Central memory CD8-positive, alpha-beta T cell (primary cell): ENCODE measurements around the gene TMPRSS9.

Source experiments
- ATAC-seq: fragments of 150-1000 bp; cut with Tn5 transposase; replicated peaks from 2 replicates; pipeline ENCODE4 v1.10.0; 2022; ENCODE audit warnings: mild to moderate bottlenecking, moderate FRiP score, moderate number of reproducible peaks; ENCODE audit not compliant: poor library complexity, severe bottlenecking; ENCODE audit errors: extremely low read depth
- DNase-seq, 2 donors: peaks; one replicate each; pipeline ENCODE4 v3.0.0; 2021; ENCODE audit warnings: low spot score in 2 of 2
- H3K27ac Mint-ChIP-seq: one replicate; pipeline ENCODE4 v1.8.0; 2022; ENCODE audit warnings: low read depth, mild to moderate bottlenecking, moderate library complexity, mixed read lengths
- H3K27me3 Mint-ChIP-seq: one replicate; pipeline ENCODE4 v1.8.0; 2022; ENCODE audit warnings: mixed read lengths
- H3K36me3 Mint-ChIP-seq: one replicate; pipeline ENCODE4 v1.8.0; 2022; ENCODE audit warnings: mild to moderate bottlenecking, moderate library complexity, mixed read lengths; ENCODE audit not compliant: insufficient read depth
- H3K4me1 Mint-ChIP-seq: one replicate; pipeline ENCODE4 v1.8.0; 2022; ENCODE audit warnings: mixed read lengths
- H3K4me3 Mint-ChIP-seq: one replicate; pipeline ENCODE4 v1.8.0; 2022; ENCODE audit warnings: mild to moderate bottlenecking, moderate library complexity, mixed read lengths
- H3K9me3 Mint-ChIP-seq: one replicate; pipeline ENCODE4 v1.8.0; 2022; ENCODE audit warnings: mixed read lengths

TMPRSS9 gene

GRCh38 chr19:2332341-2333026 is 27.6 kb upstream of the TMPRSS9 start:
- peak overlapping the region; percentile 20 for H3K27ac Mint-ChIP-seq
- peak overlapping the region; percentile 32 for H3K4me3 Mint-ChIP-seq
- peaks cover 19% of the 10 kb centered on the region for H3K36me3 Mint-ChIP-seq
- DNase-seq: no peak
- ATAC-seq: no peak
- no peaks in the 10 kb centered on the region for H3K9me3 Mint-ChIP-seq
- H3K4me1 Mint-ChIP-seq: peaks cover 36% of the 10 kb centered on the region
- H3K27me3 Mint-ChIP-seq: no peaks in the 10 kb centered on the region

GRCh38 chr19:2333027-2333806 is 26.8 kb upstream of the TMPRSS9 start:
- peak overlapping the region; percentile 46 for H3K27ac Mint-ChIP-seq
- peaks cover 35% of the 10 kb centered on the region for H3K4me1 Mint-ChIP-seq
- ATAC-seq (no peak), DNase-seq (no peak)
- no peak overlapping the region for H3K4me3 Mint-ChIP-seq
- peaks cover 12% of the 10 kb centered on the region for H3K36me3 Mint-ChIP-seq
- no peaks in the 10 kb centered on the region for H3K27me3 Mint-ChIP-seq
- no peaks in the 10 kb centered on the region for H3K9me3 Mint-ChIP-seq

GRCh38 chr19:2333807-2334211 is 26.3 kb upstream of the TMPRSS9 start:
- H3K27me3 Mint-ChIP-seq: no peaks in the 10 kb centered on the region
- ATAC-seq (no peak), DNase-seq (no peak)
- H3K9me3 Mint-ChIP-seq: no peaks in the 10 kb centered on the region
- peaks cover 32% of the 10 kb centered on the region for H3K4me1 Mint-ChIP-seq
- peaks cover 8% of the 10 kb centered on the region for H3K36me3 Mint-ChIP-seq
- H3K27ac Mint-ChIP-seq: peak overlapping the region; percentile 46
- no peak overlapping the region for H3K4me3 Mint-ChIP-seq

- DNase-seq (no peak), ATAC-seq (no peak)
- H3K36me3 Mint-ChIP-seq: peaks cover 2% of the 10 kb centered on the region
- no peaks in the 10 kb centered on the region for H3K9me3 Mint-ChIP-seq
- no peak overlapping the region for H3K4me3 Mint-ChIP-seq
- no peaks in the 10 kb centered on the region for H3K27me3 Mint-ChIP-seq
- H3K4me1 Mint-ChIP-seq: peaks cover 26% of the 10 kb centered on the region
- H3K27ac Mint-ChIP-seq: no peak overlapping the region
These were observed 25.6 kb upstream of the TMPRSS9 start for GRCh38 chr19:2334426-2334825.

- peaks cover 3% of the 10 kb centered on the region for H3K36me3 Mint-ChIP-seq
- H3K27ac Mint-ChIP-seq: peak overlapping the region; percentile 0
- no peaks in the 10 kb centered on the region for H3K9me3 Mint-ChIP-seq
- DNase-seq: no peak
- no peak for ATAC-seq
- H3K4me3 Mint-ChIP-seq: no peak overlapping the region
- H3K4me1 Mint-ChIP-seq: peaks cover 18% of the 10 kb centered on the region
- no peaks in the 10 kb centered on the region for H3K27me3 Mint-ChIP-seq
These were observed 24.8 kb upstream of the TMPRSS9 start for GRCh38 chr19:2334986-2335846.

- Mint-ChIP-seq H3K9me3 (no peaks in the 10 kb centered on the region), H3K27me3 (no peaks in the 10 kb centered on the region), H3K4me3 (no peak overlapping the region), H3K4me1 (peaks cover 14% of the 10 kb centered on the region), H3K27ac (peak overlapping the region; percentile 0), H3K36me3 (peaks cover 2% of the 10 kb centered on the region)
- ATAC-seq: no peak
- DNase-seq: no peak
These were observed 24.2 kb upstream of the TMPRSS9 start for GRCh38 chr19:2335848-2336247.

GRCh38 chr19:2336528-2337328 is 23.3 kb upstream of the TMPRSS9 start:
- H3K9me3 Mint-ChIP-seq: no peaks in the 10 kb centered on the region
- H3K27me3 Mint-ChIP-seq: no peaks in the 10 kb centered on the region
- no peak overlapping the region for H3K4me3 Mint-ChIP-seq
- no peak for DNase-seq
- peaks cover 14% of the 10 kb centered on the region for H3K4me1 Mint-ChIP-seq
- peaks cover 2% of the 10 kb centered on the region for H3K36me3 Mint-ChIP-seq
- no peak for ATAC-seq
- H3K27ac Mint-ChIP-seq: no peak overlapping the region

- no peak for DNase-seq
- Mint-ChIP-seq H3K4me1 (peaks cover 14% of the 10 kb centered on the region), H3K36me3 (peaks cover 2% of the 10 kb centered on the region), H3K4me3 (no peak overlapping the region), H3K9me3 (no peaks in the 10 kb centered on the region), H3K27me3 (no peaks in the 10 kb centered on the region), H3K27ac (no peak overlapping the region)
- no peak for ATAC-seq
These were observed 22.7 kb upstream of the TMPRSS9 start for GRCh38 chr19:2337329-2337707.

GRCh38 chr19:2338055-2338615 is 21.9 kb upstream of the TMPRSS9 start:
- Mint-ChIP-seq H3K4me3 (no peak overlapping the region), H3K9me3 (no peaks in the 10 kb centered on the region), H3K36me3 (peaks cover 2% of the 10 kb centered on the region), H3K27me3 (no peaks in the 10 kb centered on the region), H3K27ac (no peak overlapping the region), H3K4me1 (peaks cover 14% of the 10 kb centered on the region)
- no peak for DNase-seq
- ATAC-seq: no peak

GRCh38 chr19:2338751-2339643 is 21.1 kb upstream of the TMPRSS9 start:
- no peak overlapping the region for H3K4me3 Mint-ChIP-seq
- DNase-seq: no peak
- peaks cover 14% of the 10 kb centered on the region for H3K4me1 Mint-ChIP-seq
- no peaks in the 10 kb centered on the region for H3K27me3 Mint-ChIP-seq
- no peak overlapping the region for H3K27ac Mint-ChIP-seq
- peaks cover 2% of the 10 kb centered on the region for H3K36me3 Mint-ChIP-seq
- no peaks in the 10 kb centered on the region for H3K9me3 Mint-ChIP-seq
- no peak for ATAC-seq

- peaks cover 2% of the 10 kb centered on the region for H3K36me3 Mint-ChIP-seq
- ATAC-seq: no peak
- H3K27me3 Mint-ChIP-seq: no peaks in the 10 kb centered on the region
These were observed 20.3 kb upstream of the TMPRSS9 start for GRCh38 chr19:2339644-2340310.

More at GRCh38 chr19:2339644-2340310, 20.3 kb upstream of the TMPRSS9 start:
- Mint-ChIP-seq H3K4me3 (no peak overlapping the region), H3K9me3 (no peaks in the 10 kb centered on the region), H3K4me1 (peaks cover 14% of the 10 kb centered on the region), H3K27ac (no peak overlapping the region)
- no peak for DNase-seq
